HepG2 (cell line): ENCODE data around the gene LRRC8C. TPM values are rescaled to one million over a fixed set of nuclear protein-coding genes. Genes with fewer than 3 reads are reported as not detected.

Source experiments
- ARID3A ChIP-seq: IDR thresholded peaks from 2 replicates; pipeline ENCODE4 v1.6.1; 2012; ENCODE audit warnings: low read depth, low read length, improper control_type of control experiment
- CTCF ChIP-seq: sonication (generic); formaldehyde crosslinking; IDR thresholded peaks from 2 replicates; pipeline ENCODE4 v1.5.0; 2020; ENCODE audit warnings: mild to moderate bottlenecking, missing genetic modification reagents, moderate library complexity
- DRAP1 ChIP-seq: IDR thresholded peaks from 2 replicates; pipeline ENCODE4 v1.6.1; 2016; ENCODE audit warnings: missing genetic modification reagents, missing compliant biosample characterization
- EHMT2 ChIP-seq: fragments of 200-600 bp; sonication (generic); IDR thresholded peaks from 2 replicates; pipeline ENCODE4 v1.7.0; 2017; ENCODE audit warnings: antibody characterized with exemption, low read depth, low read length, borderline replicate concordance
- ELK4 ChIP-seq: sonication (generic); formaldehyde crosslinking; IDR thresholded peaks from 2 replicates; pipeline ENCODE4 v1.9.0; 2021; ENCODE audit warnings: missing genetic modification reagents, borderline replicate concordance
- FOXK1 ChIP-seq: sonication (generic); formaldehyde crosslinking; IDR thresholded peaks from 2 replicates; pipeline ENCODE4 v1.4.0; 2020; ENCODE audit warnings: low read depth, missing genetic modification reagents, borderline replicate concordance
- IRF1 ChIP-seq: sonication (generic); formaldehyde crosslinking; IDR thresholded peaks from 2 replicates; pipeline ENCODE4 v1.4.0; 2020; ENCODE audit warnings: low read depth, mild to moderate bottlenecking, missing genetic modification reagents
- JUND ChIP-seq: sonication (generic); formaldehyde crosslinking; IDR thresholded peaks from 2 replicates; pipeline ENCODE4 v1.8.0; 2022; ENCODE audit warnings: mild to moderate bottlenecking, missing genetic modification reagents
- KMT2B ChIP-seq: IDR thresholded peaks from 2 replicates; pipeline ENCODE4 v1.6.1; 2016; ENCODE audit warnings: missing genetic modification reagents, missing compliant biosample characterization
- RBAK ChIP-seq: sonication (generic); formaldehyde crosslinking; IDR thresholded peaks from 2 replicates; pipeline ENCODE4 v1.5.1; 2020; ENCODE audit warnings: mild to moderate bottlenecking, missing genetic modification reagents
- SNAPC4 ChIP-seq: sonication (generic); formaldehyde crosslinking; IDR thresholded peaks from 2 replicates; pipeline ENCODE4 v1.4.0; 2020; ENCODE audit warnings: mild to moderate bottlenecking, missing genetic modification reagents
- SUZ12 ChIP-seq: fragments of 150-350 bp; IDR thresholded peaks from 2 replicates; pipeline ENCODE4 v1.6.1; 2014; ENCODE audit warnings: low read depth, low read length
- TBX2 ChIP-seq: sonication (generic); formaldehyde crosslinking; IDR thresholded peaks from 2 replicates; pipeline ENCODE4 v1.5.0; 2020; ENCODE audit warnings: missing genetic modification reagents, mild to moderate bottlenecking, borderline replicate concordance
- ZFX ChIP-seq: sonication (generic); formaldehyde crosslinking; IDR thresholded peaks from 2 replicates; pipeline ENCODE4 v1.4.0; 2020; ENCODE audit warnings: mild to moderate bottlenecking, low read depth, missing genetic modification reagents, moderate library complexity
- ZNF263 ChIP-seq: sonication (generic); formaldehyde crosslinking; IDR thresholded peaks from 2 replicates; pipeline ENCODE4 v1.4.0; 2020; ENCODE audit warnings: missing genetic modification reagents
- ZNF264 ChIP-seq: sonication (generic); formaldehyde crosslinking; IDR thresholded peaks from 2 replicates; pipeline ENCODE4 v1.4.0; 2020; ENCODE audit warnings: missing genetic modification reagents
- ZNF644 ChIP-seq: IDR thresholded peaks from 2 replicates; pipeline ENCODE4 v1.6.1; 2016; ENCODE audit warnings: low read depth
- ZNF784 ChIP-seq: sonication (generic); formaldehyde crosslinking; IDR thresholded peaks from 2 replicates; pipeline ENCODE4 v1.5.1; 2020; ENCODE audit warnings: missing genetic modification reagents, mild to moderate bottlenecking, borderline replicate concordance
- polyA plus RNA-seq, 8 experiments: library from polyadenylated mRNA; depleted of rRNA in 3 of 8; stranded (reverse) in 7 of 8; unstranded in 1 of 8; fragments of >200 nt; fragmentation: Illumina TruSeq in 4 of 8; extraction: Trizol in 4 of 8; gene quantifications; 2 replicates each; pipeline versions ENCODE4 v1.2.1 to v1.2.3, GENCODE V29; 2011 to 2016; ENCODE audit warnings: low read depth in 4 of 8, missing spikeins in 1 of 8, mixed read lengths in 1 of 8; ENCODE audit not compliant: insufficient read depth in 1 of 8
- total RNA-seq, 5 experiments: library from RNA; depleted of rRNA; stranded (reverse); fragments of >200 nt; fragmentation: Illumina TruSeq; extraction: Trizol; gene quantifications; 2 replicates each; pipeline ENCODE4 v1.2.3, GENCODE V29; 2016; ENCODE audit warnings: low read depth in 1 of 5

Gene LRRC8C
- total and polyA plus RNA-seq, 2 of the 13 experiments (the other 11 are each of a cell fraction or from before 2014, with no cell fraction given), result 0.22 to 0.32 TPM

GRCh38 chr1:89587729-89588161 lies 45.2 kb upstream of the LRRC8C start (continued):
- TF ChIP-seq SNAPC4, result no peak
- TF ChIP-seq CTCF (CRISPR knock-in tag), result no peak
- no peak; the same call in 1 of the 2 replicates for TF ChIP-seq TBX2 (CRISPR knock-in tag)
- peak; percentile 37; the same call in 1 of the 2 replicates for TF ChIP-seq ARID3A
- peak; percentile 80; the same call in 1 of the 2 replicates for TF ChIP-seq EHMT2
- TF ChIP-seq FOXK1 (CRISPR knock-in tag), result 0 out of 2 replicates have a peak, but pooled peaks have one; percentile 11
- TF ChIP-seq ZNF784, result no peak
- no peak for TF ChIP-seq ZNF264
- TF ChIP-seq ELK4 (CRISPR knock-in tag), result no peak
- TF ChIP-seq IRF1, result no peak
- no peak for TF ChIP-seq RBAK
- TF ChIP-seq KMT2B, result no peak
- peak; percentile 90 for TF ChIP-seq ZNF644 (CRISPR knock-in tag)
- 0 out of 2 replicates have a peak, but pooled peaks have one; percentile 25 for TF ChIP-seq ZNF263
- 0 out of 2 replicates have a peak, but pooled peaks have one; percentile 31 for TF ChIP-seq ZFX (CRISPR knock-in tag)
- no peak for TF ChIP-seq SUZ12
- no peak for TF ChIP-seq JUND
- 0 out of 2 replicates have a peak, but pooled peaks have one; percentile 25 for TF ChIP-seq DRAP1 (CRISPR knock-in tag)
